Measurements from ENCODE around the gene DCX.
"Not testable (repeated sequence)": the region's sequence is repeated elsewhere in the genome, so short reads cannot be mapped to it uniquely, and the experiment has no call there.

Gene DCX

DNA sequence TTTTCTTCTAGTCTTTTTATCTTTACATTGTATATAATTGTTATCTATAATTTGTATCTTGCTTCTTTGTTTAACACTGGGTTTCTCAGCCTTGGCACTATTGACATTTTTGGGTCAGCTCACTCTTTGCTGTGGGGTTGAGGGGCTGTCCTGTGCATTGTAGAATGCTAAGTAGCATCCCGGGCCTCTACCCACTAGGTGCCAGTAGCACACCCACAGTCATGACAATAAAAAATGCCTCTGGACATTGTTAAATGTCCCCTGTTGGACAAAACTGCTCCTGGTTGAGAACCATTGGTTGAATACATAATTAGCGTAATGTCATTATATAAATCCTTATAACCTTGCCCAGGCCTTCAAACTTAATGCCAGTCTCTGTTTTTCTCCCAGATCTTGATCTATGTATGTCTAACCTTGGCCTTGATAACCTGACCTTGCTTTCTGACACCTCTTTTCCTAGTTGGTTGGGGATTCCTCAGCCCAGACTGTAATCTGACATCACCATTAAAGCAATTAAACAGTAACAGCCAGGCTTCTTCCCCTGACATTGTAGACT is 46.1 kb downstream of the DCX start:
- no peak for DNase-seq

DNA sequence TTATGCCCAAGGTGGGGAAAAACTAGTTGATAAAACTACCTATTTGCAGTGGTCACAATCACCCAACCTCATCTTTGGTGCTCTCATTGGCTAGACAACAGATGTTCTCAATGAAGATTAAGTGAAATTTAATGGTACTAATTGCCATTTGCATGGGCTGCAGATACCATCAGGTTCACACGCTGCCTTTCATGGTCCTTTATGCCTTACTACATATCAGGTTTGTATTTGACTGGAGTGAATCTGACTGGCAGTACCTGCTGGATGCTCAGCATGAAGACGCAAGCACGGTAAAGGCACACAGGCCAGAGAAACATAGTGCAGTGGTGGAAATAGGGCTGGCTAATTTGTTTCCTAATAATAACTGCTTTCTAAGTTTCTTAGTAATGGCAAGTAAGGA is 48.3 kb downstream of the DCX start:
- DNase-seq = no peak

DNA sequence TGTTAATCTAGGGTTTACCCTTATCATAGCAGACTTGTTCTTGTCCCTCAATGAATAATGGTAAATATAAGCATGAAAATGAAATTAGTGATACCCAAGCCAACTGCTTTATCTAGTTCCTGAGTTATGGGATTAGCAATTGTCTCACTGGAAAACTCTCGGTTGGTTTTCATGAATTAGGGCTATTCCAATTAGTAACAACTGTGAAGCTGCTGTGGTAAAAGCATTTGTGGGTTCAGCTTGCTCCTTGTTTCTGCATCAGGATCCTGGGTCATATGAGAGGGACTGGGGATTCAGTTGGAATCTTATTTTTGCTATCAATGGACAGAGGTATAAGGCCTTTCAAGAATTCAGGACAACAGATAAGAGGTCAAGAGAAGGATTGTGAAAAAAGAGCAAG is 50.2 kb downstream of the DCX start:
- DNase-seq = no peak

DNA sequence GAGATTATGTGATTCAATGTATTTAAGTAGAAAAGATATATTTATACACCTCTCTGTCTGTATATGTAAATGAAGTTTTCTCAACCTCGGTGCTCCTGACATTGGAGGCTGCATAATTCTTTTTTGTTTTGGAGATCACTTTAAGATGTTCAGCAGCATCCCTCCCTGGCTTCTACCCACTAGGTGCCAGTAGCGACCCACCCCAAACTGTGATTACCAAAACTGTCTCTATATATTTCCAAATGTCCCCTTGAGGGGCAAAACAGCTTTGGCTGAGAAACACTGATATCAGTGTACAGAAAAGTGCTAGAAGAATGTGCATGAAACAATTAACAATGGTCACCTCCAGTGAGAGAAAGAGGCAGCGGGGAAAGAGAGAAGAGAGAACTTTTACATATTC is 51.2 kb downstream of the DCX start:
- DNase-seq = no peak

DNA sequence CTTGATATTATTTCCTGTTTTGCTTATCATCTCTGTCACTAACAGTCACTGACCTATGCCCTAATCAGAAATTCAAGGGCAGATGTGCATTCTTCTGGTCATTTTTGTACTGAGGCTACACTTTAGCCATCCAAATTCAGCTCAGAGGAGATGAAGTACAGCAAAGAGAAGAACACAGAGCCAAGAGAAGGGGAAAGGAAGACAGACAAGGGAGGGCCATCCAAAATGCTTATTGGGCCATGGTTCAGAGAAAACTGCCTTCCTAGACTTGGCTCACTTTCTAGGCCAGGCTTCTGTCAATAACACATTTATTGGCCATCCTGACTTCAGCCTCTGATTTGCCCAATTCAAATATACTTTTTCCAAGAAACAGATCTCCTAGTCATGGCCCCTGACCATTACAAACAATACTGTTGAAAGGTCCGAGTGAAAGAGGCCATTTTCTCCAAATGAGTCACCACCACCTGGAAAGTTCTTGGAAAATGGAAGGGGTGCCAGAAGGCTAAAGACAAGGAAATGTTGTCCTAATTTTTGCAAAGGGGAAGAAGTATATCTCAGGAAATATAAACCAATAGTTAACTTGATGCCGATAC is 56.4 kb downstream of the DCX start:
- no peak for DNase-seq

DNA sequence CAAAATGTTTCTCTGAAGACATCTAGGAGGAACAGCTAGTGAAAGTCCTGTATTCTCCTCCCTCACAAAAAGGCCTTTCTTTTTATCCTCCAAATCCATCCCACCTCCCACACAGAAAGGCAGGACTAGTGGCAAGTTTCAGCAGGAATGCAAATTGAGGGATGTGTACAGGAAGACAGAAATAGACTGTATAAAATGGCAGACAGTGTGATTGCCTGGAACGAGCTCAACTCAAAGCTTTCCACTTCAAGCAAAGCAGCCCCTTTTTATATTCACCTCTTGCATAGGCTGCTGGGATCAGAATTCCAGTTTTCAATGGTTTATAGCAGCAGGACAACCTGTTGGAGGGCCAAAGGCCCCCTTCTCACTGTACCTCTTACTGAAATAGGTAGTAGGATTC is 57.5 kb downstream of the DCX start:
- no peak for DNase-seq

DNA sequence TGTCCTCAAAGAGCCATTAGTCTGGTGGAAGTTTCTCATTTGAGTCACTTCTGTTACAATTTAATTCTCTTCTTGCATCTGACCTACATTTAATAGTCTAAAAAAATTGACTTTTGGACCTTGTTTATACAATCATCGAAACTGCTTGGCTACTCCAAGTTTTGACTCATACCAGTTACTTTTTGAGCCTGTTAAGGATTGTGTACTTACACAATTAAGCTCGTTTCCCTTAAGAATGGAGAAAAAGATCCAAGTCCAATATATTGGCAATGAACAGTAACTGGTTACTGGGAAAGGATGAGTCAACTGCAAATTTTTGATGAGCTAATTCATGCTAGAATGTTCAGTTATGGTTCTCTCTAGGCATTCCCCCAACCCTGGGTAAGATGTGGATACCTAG is 58.2 kb downstream of the DCX start:
- DNase-seq = no peak

DNA sequence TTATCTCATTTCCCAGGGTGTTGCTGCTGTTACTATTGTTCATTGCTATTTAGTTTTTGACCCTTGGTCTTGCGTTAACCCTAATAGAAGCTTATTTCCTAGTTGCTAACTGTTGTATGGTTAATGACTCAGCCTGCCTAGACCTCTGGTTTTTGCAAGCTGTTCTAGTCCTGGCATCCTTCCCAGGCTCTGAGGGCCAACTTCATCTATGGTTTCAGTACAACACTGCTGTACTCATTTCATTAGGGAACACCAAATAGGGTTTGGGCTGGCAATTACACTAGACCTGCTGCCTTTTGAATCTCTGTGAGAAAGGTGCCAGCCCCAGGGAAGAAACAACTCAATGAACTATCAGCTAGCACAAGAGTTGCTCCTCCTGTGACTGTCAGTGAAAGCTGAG is 59.6 kb downstream of the DCX start:
- DNase-seq = peak; percentile 44

DNA sequence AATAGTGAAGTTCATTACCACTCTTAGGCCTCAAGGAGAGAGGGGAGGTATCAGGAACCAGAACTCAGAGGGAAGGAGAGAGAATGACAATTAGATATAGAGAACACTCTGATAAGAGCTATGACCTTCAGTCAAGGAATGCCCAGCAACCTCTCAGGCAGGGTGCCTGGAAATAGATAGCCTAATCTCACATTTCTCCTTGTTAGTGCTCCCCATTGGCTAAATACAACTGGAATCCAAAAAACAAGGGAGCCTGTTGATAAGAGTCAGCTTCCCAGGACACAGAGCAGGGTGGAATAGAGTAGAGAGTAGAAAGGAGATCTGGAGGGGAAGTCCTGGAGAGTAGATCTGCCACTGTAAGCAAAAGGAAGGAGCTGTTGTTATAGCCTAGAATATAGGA is 62.1 kb downstream of the DCX start:
- DNase-seq = no peak

DNA sequence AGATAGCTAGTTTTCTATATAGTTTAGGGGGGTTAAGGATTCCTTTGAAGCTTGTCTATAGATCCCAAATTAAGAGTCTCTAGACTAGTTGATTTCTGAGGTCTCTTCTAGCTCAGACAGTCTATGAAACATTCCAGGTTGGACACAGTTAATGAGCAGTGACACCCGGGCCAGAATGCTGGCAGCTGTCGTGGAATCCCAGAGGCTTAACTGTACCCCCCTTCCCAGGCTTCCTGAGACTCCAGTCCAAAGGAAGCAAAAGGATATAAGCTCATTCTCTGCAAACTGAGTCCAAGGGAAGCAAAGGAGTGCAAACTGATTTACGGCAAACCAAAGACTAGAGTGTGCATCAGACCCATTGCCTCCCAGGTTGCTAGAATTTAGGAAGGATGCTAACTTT is 62.9 kb downstream of the DCX start:
- no peak for DNase-seq

DNA sequence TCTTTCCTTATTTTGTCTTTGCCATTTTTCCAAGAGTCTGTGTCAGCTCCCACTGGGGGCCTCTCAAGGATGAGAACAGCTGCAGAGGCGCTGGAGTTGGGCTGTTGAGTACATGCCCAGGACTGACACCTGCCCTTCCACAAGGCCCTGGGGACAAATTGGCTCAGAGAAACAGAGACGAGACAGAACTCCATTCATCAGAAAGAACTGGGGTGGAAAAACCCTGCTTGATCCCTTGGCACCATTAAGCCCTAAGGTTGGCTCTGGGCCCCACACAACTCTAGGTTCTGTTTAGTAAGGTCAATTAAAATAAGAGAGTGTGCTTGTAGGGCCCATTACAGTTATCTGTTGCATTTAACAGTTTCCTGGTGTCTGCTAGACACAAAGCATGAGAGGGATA is 63.6 kb downstream of the DCX start:
- no peak for DNase-seq

DNA sequence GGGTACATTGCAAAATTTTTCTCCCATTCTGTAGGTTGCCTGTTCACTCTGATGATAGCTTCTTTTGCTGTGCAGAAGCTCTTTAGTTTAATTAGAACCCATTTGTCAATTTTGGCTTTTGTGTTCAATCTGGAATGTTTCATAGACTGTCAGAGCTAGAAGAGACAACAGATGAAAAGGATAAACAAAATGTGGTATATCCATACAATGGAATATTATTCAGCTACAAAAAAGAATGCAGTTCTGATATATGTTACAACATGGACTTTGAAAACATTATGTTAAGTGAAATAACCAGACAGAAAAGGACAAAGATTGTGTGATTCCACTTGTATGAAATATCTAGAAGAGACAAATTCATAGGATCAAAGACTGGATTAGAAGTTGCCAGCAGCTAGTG is 65.8 kb downstream of the DCX start:
- DNase-seq = not testable (repeated sequence)

DNA sequence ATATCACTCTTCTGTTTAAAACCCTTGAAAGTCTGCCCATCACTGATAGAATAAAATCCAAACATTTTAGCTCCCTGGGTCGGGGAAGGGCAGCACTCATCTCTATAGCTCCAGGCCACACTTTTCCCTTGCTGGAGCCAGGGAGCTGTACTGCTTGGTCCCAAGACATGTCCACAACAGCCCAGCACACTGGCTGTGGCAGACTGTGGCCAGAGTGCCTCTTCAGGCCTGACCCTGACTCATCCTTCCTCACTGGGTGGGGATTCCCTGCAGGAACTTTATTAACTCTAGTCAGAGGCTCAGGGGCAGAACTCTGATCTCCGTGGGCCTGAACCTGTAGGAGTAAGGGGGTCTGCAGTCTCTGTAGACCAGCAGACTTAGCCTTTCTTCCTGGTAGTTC is 71.9 kb downstream of the DCX start:
- DNase-seq = no peak

DNA sequence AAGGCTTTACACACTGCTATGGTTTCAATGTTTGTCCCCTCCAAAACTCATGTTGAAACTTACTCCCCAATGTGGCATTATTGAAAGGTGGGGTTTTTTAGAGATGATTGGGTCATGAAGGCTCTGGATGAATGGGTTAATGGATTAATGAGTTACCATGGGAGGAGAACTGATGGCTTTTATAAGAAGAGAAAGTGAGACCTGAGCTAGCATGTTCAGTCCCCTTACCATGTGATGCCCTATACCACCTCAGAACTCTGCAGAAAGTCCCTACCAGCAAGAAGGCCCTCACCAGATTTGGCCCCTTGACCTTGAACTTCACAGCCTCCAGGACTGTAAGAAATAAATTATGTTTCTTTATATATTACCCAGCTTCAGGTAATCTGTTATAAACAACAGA is 72.8 kb downstream of the DCX start:
- no peak for DNase-seq

DNA sequence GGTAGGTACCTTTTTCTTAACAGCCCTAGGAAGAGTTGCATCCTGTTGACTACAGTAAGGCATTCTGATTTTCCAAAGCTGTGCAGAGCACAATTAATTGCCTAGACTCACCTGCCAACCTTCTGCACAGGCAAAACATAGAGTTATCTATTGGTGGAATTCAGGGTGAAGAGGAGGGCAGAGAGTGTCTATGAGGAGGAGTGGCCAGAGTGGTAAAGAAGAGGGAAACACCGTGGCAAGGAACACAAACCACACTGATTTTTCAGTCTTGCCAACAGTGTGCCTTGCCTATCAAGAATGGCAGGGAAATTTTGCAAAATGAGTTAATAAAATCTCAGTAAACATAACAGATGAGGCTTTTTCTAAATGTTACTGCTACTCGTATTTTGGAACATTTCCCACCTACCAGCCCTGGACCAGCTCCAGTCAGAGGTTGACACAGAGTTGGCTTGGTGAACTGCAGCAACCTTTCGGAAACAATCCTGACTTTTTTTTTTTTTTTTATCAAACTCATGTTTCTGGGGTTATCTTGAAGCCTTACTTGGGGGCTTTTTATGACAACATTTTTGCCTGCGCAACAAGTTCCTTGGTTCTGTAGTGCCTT is 73.8 kb downstream of the DCX start:
- no peak for DNase-seq

DNA sequence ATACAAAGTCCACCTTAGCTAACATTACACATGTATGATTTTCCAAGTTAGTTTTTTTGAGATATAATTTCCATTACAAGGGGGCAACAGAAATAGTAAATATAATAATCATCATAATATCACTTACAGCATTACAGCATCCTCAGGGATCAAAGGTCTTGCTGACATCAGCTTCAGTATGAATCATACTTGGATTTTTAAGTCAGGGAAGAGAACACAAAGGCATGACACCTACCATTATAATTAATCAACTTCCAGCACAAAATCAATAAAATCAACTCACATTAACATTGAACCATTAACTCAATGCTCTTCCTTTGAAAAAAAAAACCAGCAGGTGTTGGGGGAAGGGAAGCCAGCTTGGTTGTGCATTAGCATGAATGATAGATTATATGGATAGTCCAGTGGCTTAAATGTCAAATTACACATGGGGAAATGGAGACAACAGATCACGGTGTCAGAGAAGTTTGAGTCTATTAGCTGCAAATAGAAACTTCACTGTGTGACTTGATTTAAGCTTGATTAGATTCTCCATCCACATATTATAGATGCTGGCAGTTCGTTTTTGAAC is 74.8 kb downstream of the DCX start:
- DNase-seq = no peak

DNA sequence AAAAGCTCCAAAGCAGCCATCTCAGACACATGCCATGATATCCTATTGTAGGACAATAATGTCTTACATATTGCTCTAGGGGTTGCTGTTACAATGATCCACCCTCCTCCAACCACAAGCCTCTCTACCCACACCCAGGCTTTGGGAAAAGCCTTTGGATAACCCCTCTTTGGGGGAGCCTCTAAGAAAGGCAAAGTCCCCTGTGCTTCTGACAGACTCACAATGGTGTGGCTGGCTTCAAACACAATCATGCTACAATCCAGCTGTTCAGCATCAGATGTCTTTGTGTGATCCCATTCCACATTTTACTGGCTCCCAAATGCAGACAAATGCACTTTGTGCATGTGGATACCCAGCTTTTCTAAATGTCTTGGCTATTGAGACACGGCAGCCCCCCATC is 75.9 kb downstream of the DCX start:
- no peak for DNase-seq

DNA sequence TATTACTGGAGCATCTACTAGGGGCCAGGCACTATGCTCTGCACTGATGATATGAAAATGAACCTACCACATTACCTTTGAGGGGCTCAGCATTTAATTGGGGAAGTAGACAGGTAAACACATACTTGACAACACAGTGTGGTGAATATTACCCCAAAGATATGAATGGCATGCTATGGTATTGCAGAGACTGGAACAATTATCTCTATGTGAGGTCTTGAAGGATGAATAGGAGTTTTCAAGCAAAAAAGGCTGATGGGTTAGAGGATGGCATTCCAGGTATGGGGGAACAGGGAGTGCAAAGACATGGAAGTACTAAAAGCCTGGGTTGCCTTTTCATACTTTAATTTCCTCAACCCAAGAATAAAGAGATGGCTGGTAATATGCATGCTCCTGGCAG is 82.6 kb downstream of the DCX start:
- DNase-seq = no peak

DNA sequence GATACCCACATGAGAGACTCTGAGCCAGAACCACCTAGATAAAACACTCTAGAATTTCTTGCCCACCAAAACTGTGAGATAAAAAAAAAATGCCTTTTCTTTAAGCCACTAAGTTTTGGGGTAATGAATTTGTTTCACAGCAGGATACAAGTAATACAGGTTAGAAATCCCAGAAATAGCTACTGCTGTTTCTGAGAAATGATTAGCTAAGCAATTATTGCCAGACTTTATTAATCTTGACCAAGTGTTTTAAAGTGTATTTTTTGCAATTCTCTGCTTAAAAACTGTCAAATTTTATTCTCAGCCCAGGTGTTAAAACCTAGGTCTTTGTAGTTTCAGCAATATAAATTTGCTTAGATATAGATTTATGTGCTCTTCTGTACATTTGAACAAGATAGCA is 83.1 kb downstream of the DCX start:
- no peak for DNase-seq

DNA sequence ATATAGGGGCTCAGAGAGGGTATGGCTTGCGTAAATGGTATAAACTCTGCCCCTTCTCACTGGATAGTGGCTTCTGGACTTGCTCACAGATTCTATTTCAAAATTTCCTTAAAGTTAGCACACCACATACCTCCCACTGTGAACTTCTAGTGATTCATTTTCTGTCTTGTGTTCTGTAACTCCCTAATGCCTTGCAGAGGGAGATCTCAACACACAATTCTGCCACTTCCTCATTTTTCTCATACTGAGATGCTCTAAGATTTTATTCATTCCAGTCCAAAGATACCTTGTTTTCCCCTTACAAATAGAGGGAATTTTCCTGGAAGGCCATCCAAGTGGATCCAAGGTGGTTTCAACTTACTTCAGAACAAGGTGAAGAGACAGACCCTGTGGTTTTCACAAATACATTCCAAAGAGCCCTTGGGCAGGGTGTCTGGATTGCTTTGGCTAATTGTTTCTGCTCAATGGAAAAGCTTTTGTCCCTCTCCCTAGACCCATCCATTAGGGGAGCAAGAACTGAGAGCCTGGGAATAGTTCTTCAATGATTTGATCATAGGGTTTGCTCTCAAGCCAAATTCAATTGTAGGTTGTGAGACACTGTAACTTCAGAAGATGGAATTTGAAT is 89.6 kb downstream of the DCX start:
- no peak for DNase-seq

DNA sequence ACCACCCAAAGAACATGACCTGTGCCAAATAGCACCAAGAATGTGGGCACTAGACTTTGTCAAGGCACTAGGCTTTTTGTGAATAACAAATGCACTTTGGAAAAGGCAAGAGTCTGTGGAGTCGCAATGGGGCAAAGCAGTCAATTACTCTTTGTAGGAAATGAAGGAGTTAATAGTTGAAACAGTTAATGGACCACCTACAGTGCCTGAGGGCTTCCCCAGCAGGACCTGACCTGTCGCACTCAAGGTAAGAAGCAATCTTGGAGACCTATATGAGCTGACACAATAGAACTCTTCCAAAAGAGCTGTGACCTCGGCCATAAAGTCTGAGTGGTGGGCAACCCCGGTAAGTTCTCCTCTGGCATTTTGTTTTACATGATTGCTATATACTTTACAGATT is 92.5 kb downstream of the DCX start:
- DNase-seq = no peak

DNA sequence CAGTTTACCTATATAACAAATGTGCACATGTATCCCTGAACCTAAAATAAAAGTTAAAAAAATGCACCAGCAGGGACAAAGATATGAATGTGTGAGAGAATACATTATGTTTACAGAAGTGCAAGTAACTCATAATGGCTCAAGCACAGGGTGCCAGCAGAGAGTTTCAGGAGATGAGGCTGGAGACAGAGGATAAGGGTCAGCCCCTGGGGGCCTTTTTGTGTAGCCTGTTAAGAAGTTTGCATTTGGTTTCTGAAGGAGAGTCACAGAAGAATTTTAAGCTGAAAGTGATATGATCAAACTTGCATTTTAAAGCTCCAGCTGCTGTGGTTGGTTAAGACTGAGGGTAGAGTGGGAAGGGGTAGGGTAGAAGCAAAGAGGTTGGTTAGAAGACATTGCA is 93.1 kb downstream of the DCX start:
- DNase-seq = no peak

DNA sequence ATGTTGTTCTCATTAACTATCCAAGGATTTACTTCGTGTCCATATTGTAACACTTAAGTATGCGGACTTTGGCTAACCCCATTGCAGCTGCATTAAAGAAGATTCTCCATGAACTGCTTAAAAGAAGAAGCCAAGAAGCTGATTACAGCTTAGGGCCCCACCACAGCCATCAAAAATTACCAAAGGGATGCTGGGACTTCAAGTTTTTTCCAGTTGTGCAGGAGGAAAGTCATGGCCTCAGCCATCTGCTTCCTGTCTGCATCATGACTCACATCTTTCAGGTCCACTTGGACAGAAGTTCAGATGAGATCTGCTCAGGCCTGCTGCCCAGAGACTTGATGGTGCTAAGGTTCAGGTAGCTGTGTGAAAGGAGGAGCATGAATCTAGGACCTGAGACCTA is 102.9 kb downstream of the DCX start:
- no peak for DNase-seq

DNA sequence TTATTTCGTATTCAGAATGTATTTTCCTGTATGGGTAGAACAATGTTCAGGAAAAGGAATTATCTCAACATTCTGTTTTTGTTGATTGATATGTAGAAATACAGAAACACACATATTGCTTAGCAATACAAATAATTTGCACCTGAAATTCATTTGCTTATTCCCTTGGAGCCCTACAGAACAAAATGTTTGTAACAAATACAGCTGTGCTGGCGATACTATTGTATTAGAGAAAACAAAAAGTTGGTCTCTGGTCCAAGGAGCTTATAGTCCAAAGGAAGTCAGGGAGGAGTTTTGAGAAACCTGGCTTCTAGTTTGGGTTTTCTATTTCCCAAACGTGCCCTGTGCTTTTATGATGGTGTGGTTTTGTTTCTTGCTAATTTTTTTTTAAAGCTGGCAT is 104.0 kb downstream of the DCX start:
- no peak for DNase-seq
